Measurements from ENCODE around the gene NFATC1. TPM values are rescaled to one million over a fixed set of nuclear protein-coding genes. Genes with fewer than 3 reads are reported as not detected.

Gene NFATC1
- total RNA-seq, 1 donor from 2014 or later, result 1.1 TPM

DNA sequence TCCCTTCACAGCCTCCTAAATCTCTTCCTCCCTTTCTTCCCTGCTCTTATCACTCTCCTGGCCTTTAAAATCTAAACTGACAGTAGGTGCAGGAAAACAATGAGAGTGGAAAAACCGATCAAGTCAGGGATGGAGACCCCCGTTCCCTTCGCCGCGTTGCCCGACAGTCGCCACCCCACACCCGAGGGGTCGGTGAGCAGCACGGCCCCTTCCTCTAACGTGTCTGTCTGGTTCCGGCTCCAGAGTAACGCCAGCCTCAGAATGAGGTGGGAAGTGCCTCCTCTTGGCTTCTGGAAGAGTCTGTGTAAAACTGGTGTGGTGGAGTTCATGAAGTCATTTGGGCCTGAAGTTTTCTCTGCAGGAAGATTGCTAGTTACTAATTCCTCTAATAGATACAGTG lies 138.6 kb downstream of the NFATC1 start:
- DNase-seq (ENCODE audit: low read depth), result no peak

DNA sequence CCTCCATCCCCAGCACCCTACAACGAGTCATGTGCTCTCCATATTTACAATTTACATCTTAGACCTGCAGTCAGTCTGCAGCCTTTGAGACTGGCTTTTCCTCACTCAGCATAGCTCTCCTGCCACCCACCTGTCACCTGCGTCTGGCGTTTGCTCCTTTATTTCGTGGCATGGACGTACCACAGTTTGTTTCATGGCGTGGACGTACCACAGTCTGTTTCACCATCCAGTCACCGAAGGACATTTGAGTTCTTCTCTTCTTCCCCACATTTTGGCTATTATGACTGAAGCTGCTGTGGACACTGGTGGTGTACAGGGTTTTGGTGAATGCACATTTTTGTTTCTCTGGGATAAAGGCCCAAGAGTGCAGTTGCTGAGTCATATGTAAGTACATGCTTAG lies 142.0 kb downstream of the NFATC1 start:
- no peak for DNase-seq (ENCODE audit: low read depth)

DNA sequence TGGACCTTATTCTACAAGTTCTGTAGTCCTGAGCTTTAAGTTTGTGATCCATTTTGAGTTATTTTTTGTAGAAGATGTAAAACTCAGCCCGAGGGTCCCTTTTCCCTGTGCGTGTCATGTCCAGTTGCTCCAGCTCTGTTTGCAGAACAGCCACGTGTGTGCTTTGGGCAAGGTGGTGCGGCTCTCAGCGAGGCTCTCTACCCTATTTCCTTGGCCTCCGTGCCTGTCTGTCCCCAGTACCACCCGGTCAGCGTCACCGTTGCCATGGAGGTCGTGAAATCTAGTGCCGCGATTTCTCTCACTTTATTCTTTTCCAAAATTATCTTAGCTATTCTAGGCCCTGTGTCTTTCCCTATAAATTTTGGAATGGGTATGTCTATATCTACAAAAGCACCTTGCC lies 142.9 kb downstream of the NFATC1 start:
- no peak for DNase-seq (ENCODE audit: low read depth)

DNA sequence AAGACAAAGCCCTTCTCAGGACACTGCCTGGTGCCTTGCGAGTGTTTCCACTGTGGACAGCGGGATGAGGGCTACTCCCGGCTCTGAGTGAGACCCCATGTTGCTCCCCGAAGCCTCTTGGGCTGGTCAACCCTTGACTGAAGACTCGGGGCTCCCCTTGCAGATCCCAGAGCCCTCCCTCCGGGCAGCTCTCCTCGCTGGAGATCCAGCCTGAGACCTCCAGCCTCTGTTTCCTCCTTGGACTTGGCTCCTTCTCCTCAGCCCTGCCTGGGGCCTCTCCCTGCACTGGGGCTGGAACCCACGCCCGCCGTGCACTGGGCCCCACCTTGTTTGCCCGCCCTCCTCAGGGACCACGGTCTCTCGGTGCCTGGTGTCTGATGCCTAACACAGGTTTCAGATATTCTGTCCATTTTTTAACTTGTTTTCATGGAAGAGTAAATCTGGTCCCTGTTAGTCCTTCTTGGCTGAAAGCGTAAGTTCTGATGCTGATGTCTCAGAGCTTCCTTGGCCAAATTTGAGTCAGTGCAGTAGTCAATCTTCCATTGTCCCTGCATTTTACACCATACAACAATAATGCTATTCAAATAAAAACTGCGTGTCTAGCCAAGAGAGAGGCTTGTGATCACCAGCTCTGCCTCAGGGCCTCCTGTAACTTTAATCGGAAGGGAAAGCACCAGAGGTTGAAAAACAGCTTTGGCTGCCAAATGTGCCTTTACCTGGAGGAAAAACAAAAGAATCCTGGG lies 144.6 kb downstream of the NFATC1 start:
- DNase-seq (ENCODE audit: low read depth), result no peak

DNA sequence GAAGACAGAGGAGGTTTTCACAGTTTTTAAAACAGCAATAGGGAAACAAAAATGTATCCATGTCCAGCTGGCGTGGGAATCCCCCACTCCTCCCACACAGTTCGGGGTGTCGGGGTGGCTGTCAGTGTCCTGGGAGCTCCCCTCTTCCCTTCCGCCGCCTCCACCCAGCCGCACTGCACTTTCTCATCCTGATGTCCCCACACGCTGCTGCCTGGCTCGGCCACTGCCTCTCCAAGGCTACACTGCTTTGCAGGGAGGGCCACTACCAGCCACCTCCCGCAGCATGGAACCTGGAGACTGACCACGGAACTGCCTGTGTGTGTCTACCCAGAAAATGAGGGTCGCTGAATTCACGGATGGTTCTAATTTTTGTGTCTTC lies 145.2 kb downstream of the NFATC1 start:
- DNase-seq (ENCODE audit: low read depth), result no peak

DNA sequence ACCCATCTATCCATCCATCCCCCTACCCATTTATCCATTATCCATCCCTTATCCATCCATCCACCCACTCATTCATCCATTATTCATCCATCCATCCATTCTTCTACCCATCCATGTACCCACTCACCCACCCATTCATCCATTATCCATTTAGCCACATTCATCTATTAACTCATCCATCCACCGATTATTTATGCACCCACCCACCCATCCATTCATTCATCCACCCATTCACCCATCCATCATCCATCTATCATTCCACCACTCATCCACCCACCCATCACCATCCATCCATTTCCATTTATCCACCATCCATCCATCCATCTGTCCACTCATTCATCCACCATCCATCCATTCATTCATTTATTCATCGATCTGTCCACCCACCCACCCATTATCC lies 146.5 kb downstream of the NFATC1 start:
- DNase-seq (ENCODE audit: low read depth), result no peak

DNA sequence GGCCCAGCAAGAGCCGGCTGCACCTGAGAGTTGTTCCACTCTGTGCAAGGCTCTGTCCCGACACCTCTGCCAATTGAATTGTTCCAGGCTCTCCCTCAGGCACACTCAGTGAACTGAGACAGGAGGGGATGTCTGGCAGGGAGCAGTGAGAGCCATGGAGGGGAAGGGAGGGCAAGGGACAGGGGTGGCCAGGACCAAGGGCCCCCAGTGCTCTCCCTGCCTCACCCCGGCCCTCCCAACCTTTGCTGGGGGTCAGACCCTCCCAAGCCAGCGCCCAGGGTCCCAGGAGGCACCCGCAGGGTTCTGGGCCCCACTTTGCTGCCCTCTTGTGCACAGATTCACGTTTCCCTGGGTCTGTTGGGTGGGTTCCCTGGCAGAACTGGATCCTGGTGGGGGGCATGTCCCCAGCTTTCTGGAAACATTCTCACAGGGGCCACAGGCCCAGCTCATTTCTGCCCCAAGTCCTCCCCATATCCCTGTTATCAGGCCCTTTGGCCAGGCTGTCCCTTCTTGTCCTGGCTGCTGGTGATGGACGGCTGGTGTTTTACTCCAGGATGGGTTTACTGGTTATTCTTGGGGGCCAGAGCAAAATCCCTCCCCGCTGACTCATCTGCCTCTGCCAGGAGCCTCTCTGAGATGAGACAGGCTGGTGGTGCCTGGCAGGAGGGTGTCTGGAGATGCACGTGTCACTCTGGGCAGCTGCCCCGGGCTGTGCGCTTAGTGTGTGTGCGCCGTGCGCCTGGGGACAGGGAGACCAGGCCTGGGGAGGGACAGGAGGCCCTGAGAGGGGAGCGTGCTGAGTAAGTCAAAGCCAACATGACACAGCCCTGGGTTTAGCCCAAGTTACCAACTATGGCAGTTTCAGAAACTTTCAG lies 147.4 kb downstream of the NFATC1 start:
- DNase-seq (ENCODE audit: low read depth), result no peak

DNA sequence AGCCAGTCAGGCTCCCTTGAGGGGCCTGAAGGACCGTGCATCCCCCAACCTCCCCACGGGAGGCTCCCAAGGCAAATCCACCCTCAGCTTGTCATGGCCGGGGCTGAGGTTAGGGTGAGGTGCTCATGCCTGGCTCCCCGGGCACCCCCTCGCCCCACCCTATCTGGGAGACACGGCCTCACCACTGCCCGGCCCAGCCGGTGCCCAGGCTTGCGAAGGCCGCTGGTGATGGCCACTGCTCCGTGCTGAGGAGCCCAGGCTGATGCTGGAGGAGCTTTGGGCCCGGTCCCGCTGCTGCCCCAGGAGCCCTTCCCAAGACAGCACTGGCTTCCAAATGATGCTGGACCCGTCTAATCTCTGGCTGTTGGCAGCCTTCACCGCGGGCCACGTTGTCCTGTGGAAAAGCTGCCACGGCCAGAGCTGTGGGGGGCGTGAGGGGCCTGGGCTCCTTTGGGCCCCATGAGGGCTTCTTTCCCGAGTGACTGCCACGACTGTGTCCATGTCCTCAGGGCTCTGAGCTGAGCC lies 148.2 kb downstream of the NFATC1 start:
- no peak for DNase-seq (ENCODE audit: low read depth)

DNA sequence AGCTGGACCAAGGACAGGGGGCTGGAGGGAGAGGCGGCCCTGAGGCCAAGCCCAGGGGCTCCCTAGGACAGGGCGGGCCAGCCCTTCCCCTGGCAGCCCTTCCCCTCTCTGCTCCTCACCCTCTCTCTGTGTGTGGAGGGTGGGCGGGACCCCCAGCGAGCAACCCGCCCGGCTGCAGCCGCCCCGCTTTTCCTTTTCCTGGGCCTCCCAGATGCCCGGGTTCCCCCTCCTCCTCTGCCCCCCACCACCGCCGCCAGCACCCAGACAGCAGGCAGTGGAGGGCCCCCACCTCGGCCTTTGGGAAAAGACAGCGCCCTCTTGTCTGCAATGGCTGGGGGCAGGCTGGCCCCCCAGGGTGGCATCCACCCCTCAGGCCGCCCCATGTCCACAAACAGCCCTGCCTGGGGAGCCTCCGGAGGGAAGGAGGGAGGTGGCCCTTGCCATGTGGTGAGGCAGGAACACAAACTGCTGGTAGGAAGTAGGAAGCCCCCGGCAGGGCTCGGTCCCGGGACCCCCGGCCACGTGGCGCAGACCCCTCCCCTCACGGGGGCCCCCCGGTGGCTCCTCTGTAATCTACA lies 148.7 kb downstream of the NFATC1 start:
- DNase-seq (ENCODE audit: low read depth), result no peak

DNA sequence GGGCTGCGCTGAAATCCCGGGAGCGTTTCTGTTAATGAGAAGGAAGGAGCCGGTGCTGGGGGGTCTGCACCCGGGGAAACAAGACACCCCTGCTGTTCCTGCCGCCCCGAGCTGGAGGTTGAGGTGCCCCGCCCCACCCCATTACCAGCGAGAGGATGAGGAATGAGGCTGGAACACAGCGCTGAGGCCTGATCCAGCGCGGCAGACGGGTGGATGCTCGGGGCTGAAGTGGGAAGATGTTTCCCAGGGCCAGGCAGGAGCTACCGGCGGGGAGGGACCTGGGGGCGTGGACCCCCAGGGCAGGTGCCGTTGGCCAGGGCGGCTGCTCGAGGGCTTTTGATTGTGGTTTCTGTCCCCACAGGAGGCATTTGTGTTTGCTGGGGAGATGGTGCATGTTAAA lies 149.5 kb downstream of the NFATC1 start:
- DNase-seq (ENCODE audit: low read depth), result no peak

DNA sequence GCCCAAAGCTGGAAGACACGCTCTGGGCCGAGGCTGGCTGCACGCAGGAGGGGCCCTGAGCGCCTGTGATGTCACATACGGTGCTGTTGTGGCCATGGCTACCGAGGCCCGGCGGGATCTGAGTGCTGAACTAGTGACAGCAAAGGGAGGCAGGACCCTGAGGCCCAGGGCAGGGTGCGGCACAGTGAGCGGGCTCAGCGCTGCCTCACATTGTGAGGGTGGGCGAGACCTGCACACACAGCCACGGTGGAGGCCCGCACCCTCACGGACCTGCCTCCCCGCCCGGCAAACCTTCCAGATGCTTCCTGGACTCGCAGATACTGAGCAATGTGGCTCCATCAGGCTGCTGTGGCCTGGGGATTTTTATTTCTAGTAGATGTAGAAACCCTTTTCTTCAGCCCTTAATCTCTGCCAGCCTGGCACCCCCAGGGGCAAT lies 150.0 kb downstream of the NFATC1 start:
- DNase-seq (ENCODE audit: low read depth), result no peak

DNA sequence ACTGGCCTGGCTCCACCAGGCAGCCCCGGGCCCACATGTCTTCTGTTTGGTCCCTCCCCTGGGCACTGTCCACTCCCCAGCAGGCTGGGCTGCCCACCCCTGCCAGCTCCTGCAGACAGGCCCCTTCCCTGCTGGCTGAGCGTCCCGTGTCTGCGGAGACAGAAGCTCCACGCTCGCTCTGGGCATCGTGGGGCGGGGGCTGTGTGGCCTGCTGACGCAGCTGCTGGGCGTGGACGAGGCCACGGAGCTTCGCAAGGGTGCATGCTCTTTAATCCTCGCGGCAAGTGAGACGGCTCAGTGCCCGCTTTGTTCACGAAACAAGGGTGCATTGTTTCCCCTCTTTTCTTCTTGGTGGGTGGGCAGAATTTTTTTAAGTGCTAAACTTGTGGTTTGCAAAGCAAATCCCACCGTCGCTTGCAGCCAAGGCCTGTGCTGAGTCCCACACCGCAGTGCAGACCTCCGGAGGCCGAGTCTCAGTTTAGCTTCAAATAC lies 151.1 kb downstream of the NFATC1 start:
- no peak for DNase-seq (ENCODE audit: low read depth)

DNA sequence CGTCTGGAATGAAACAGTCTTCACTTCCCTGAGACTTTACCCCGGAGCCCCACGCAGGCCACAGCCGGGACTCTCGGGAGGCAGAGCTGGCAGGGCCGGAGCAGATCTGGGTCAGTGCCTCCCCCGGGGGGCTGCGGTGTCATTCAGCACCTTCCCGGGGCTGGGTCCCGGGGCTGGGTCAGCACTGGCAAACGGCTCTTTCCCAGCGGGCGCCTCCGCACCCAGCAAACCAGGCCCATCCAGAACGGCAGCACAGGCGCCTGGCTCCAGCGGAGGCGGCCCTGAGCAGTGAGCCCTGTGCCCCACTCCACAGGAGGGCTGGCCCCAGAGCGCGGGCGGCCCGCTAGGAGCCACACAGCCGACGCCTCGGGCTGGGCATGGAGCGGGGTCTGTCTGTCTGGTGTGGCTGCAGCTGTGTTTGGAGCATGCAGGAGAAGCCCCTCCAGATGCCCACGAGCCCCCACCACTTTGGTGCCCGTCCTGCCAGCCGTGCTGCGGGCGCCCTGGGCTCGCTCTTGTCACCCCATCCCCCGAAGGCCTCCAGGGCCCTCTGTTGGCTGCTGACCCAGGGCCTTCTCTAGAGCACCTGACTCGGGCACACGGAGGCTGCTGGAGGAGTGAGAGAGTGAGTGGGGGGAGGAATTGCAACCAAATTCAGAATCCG lies 151.8 kb downstream of the NFATC1 start:
- DNase-seq (ENCODE audit: low read depth), result no peak

DNA sequence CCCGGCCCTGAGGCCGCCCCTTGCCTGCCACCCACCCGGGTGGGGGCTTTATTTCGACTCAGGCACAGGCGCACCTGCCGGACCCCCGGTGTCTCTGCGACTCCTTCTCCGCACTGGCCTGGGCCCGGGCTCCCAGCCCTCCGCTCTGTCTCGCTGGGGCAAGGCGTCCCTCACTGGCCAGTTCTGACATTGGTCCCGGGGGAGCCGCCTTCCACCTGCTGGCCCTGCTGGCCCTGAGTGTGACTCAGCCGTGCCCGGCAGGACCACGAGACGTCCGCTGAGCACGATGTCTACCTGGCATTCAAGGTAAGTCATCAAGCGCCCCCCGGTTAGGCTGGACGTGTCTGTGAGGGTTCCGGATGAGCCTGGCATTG lies 152.3 kb downstream of the NFATC1 start:
- no peak for DNase-seq (ENCODE audit: low read depth)

DNA sequence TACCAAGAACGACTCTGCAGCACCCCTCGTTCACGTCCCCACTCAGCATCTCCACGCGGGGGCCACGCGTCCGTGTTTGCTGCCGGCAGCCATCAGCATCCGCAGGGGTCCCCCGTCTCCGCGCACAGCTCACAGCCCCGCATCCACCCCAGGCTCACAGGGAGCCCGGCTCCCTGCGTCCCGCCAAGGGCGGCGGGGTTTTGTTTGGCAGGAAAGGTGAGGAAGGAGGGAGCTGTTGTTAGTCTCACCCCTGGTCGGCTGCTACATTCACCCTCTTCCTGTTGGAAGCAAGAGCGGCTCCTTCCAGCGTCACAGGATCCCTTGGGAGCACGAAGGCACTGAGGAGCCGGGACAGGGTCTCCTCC lies 152.9 kb downstream of the NFATC1 start:
- DNase-seq (ENCODE audit: low read depth), result no peak

DNA sequence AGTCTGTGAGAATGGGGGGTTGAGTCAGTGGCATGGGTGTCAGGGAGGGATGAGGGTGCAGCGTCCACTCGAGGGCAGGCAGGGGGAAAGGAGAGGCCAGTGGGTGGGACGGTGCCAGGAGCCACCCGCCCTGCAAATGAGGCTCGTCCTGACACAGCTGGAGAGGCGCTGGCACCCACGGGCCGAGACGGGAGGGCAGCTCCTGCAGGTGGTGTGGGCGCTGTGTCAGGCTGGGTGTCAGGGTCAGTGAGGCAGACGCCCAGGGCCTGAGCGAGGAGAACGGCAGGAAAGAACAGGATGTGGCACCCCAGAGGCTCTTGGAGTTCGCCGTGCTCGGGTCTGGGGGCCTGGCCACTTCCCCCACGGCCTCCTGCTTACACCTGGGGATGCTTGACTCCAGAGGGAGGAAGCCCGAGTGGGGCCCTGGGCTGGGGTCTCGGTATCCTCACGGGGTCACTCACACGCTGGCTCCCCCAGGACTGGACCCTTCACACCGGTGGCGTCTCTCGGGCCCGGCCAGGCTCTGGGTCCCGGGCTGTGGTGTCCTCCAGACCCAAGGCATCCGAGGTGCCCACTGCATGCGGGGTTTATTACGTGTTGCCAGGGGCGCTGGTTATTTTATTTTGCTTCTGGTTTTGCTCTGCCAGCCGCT lies 153.4 kb downstream of the NFATC1 start:
- no peak for DNase-seq (ENCODE audit: low read depth)

DNA sequence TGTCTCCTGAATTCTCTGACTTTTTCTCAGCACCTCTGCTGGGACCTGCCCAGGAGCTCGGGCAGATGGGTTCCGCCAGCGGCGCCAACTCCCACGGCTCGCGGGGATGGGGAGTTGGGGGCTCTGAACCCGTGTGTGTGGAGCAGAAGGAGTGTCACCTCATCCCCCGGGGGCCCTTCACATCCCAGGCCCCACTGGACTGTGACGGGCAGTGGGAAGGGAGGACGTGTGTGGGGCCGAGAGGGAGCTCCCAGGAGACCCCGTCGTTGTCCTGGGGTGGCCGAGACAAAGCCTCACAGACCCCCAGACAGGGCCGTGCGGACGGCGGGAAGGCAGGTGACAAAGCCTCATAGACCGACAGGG lies 153.9 kb downstream of the NFATC1 start:
- no peak for DNase-seq (ENCODE audit: low read depth)

DNA sequence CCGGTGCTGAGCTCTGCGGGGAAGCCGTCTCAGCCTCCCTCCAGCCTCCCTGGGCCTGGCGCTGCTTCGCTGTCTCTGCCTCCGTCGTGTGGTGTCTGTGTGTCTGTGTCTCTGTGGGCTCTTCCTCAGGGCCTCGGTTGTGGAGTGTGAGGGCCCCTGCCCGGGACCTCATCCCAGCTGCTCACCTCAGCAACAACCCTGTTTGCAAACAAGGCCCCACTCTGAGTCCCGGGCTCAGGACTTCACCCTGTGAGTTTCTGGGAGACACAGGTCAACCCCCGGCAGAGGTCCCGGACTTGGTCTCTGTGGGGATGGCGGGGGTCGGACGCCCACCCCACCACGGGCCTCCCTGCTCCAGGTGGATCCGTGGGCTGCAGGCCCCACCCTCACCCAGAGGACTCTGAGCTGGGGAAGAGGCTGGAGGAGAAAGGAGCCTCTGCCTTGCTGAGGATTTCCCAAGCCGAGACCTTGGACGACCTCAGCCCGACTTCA lies 156.5 kb downstream of the NFATC1 start:
- no peak for DNase-seq (ENCODE audit: low read depth)

DNA sequence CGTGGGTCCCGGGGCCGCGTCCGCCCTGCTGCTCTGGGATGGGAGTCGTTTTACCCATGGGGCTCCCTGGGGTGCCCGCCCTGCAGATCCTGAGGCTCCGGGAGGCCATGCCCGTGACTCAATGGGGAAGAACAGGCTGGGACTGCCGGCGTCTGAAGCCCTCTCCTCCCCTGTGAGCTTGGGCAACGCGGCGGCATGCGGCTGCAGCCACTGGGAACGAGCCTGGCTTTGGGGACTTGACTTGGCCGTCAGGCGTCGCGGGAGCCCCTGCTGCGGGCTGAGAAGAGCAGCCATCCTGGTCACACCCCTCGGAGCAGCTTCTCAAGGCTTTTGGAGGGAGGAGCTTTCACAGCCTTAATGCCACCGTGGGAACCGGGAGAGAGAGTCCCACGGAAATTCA lies 157.0 kb downstream of the NFATC1 start:
- DNase-seq (ENCODE audit: low read depth), result no peak

DNA sequence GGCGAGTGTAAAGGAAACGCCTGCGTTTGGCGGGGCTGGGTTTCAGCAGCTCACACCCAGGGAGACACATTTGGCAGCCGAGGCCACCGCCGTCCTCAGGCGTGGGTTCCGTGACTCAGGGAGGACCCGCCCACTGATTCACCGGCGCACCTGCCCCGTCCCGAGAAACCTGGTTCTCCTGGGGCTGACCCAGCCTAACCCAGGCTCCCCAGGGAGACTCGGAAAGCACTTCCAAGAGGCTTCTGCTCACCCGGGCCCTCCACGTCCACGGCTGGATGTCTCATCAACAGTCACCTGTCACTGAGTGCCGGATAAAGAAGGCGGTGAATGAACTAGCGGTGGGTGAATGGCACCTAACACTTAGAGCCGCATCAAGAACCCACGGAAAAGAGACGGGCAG lies 157.4 kb downstream of the NFATC1 start:
- no peak for DNase-seq (ENCODE audit: low read depth)

DNA sequence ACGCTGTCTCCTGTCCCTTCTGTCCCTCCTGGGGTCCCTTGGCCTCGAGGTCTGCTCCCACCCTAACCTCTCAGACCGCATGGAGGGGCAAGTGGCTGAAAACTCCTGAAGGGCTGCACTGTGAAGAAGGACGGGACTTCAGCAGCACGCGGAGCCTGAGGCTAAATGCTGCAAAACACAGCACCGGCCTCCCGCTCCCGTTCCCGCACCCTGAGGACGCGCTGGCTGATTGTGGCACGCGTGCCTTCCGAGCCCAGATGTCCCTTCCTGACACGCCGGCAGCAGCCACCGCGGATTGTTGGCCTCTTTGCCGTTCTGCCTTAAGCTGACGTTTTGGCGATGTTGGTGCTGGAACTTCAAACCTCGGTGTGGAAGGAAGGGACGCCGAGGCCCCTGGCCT lies 158.0 kb downstream of the NFATC1 start:
- no peak for DNase-seq (ENCODE audit: low read depth)

Measured in renal cortical epithelial cell (primary cell).